K562 (cell line): ENCODE measurements around the gene TSPAN14. TPM values are rescaled to one million over a fixed set of nuclear protein-coding genes. Genes with fewer than 3 reads are reported as not detected.

ENCODE experiments used
- ATAC-seq: fragments of 200-7000 bp; cut with Tn5 transposase; 3 replicates; pipeline ENCODE4 v1.9.1; 2020; ENCODE audit warnings: moderate library complexity
- BruUV-seq: library from RNA; stranded (reverse); fragments of 400-500 nt; replicated peaks from 2 replicates; lab custom pipeline; 2021; lab: Mats Ljungman, UMichigan
- CTCF ChIA-PET: fragments of 300-600 bp; formaldehyde crosslinking; extraction: SDS; loops from one replicate; lab custom pipeline; 2021; ENCODE audit warnings: low intra/inter-chr PET ratio; lab: Yijun Ruan, JAX
- POLR2A ChIA-PET: fragments of 300-600, 350-650 bp; sonication (Branson Sonifier 250); formaldehyde crosslinking; extraction: SDS; loops from one replicate; lab custom pipeline; 2021; ENCODE audit warnings: antibody characterized with exemption, inconsistent platforms; lab: Yijun Ruan, JAX
- DNase-seq, 4 experiments: peaks; one replicate each; pipeline versions ENCODE4 v3.0.0 to v3.0.0-alpha.2; 2011 to 2018; ENCODE audit warnings: low spot score in 3 of 4, mixed read lengths in 3 of 4; ENCODE audit errors: extremely low read depth in 1 of 4
- FAIRE-seq: peaks from 2 replicates; lab custom pipeline; 2011; peaks lifted over from hg19 to GRCh38; lab: Jason Lieb, UNC
- H2AFZ ChIP-seq: 2 replicates; pipeline ENCODE4 v1.6.0; 2011; ENCODE audit warnings: low read depth, low read length, control low read depth, inconsistent platforms
- H3K27ac ChIP-seq: fragments of 200-600 bp; 3 replicates; pipeline ENCODE4 v1.8.0; 2011; ENCODE audit warnings: low read depth, mild to moderate bottlenecking, control low read depth, inconsistent platforms, low read length, moderate library complexity, mixed read lengths; ENCODE audit errors: extremely low read depth
- H3K27me3 ChIP-seq, 2 experiments: fragments of 300-600 bp in 1 of 2; 2 replicates in 1 of 2; 3 replicates in 1 of 2; pipeline versions ENCODE4 v1.6.0 to v1.8.0; 2011; ENCODE audit warnings: inconsistent platforms in 2 of 2, low read length in 2 of 2, mild to moderate bottlenecking in 1 of 2, mixed read lengths in 1 of 2, moderate library complexity in 1 of 2; ENCODE audit not compliant: control insufficient read depth in 2 of 2, insufficient read depth in 2 of 2
- H3K36me3 ChIP-seq: fragments of 300-600 bp; 3 replicates; pipeline ENCODE4 v1.8.0; 2011; ENCODE audit warnings: mild to moderate bottlenecking, low read length, inconsistent platforms; ENCODE audit not compliant: control insufficient read depth, insufficient read depth
- H3K4me1 ChIP-seq, 2 experiments: fragments of 200-600 bp in 1 of 2; replicated peaks in 1 of 2; 2 replicates in 1 of 2; 3 replicates in 1 of 2; pipeline versions ENCODE4 v1.5.1 to v1.8.0; 2011; ENCODE audit warnings: inconsistent platforms in 2 of 2, low read length in 2 of 2, mild to moderate bottlenecking in 1 of 2, mixed read lengths in 1 of 2, moderate library complexity in 1 of 2; ENCODE audit not compliant: control insufficient read depth in 2 of 2, insufficient read depth in 2 of 2
- H3K4me2 ChIP-seq: 2 replicates; pipeline ENCODE4 v1.6.1; 2011; ENCODE audit warnings: low read length, control low read depth, inconsistent platforms, mixed read lengths; ENCODE audit not compliant: insufficient read depth
- H3K4me3 ChIP-seq: fragments of 200-600 bp; sonication (generic), shearing (Covaris generic); 2 replicates; pipeline ENCODE4 v1.5.1; 2016; ENCODE audit warnings: control low read depth, inconsistent platforms
- H3K79me2 ChIP-seq: fragments of 200-600 bp; 3 replicates; pipeline ENCODE4 v1.8.0; 2011; ENCODE audit warnings: low read length, inconsistent platforms; ENCODE audit not compliant: control insufficient read depth, insufficient read depth
- H3K9ac ChIP-seq, 2 experiments: 2 replicates each; pipeline versions ENCODE4 v1.6.0 to v1.6.1; 2011; ENCODE audit warnings: low read depth in 2 of 2, low read length in 2 of 2, control low read depth in 1 of 2, inconsistent platforms in 1 of 2, mild to moderate bottlenecking in 1 of 2, mixed read lengths in 1 of 2; ENCODE audit not compliant: insufficient read depth in 1 of 2
- H3K9me1 ChIP-seq: one replicate; pipeline ENCODE4 v1.6.0; 2011; ENCODE audit warnings: inconsistent platforms, mild to moderate bottlenecking, low read length, moderate library complexity; ENCODE audit not compliant: control insufficient read depth, insufficient read depth
- H3K9me3 ChIP-seq: replicated peaks from 2 replicates; pipeline ENCODE4 v1.5.1; 2011; ENCODE audit warnings: low read depth, low read length, inconsistent platforms; ENCODE audit not compliant: control insufficient read depth, insufficient read depth
- H4K20me1 ChIP-seq: replicated peaks from 2 replicates; pipeline ENCODE4 v1.6.1; 2011; ENCODE audit warnings: low read length, inconsistent platforms, mixed read lengths; ENCODE audit not compliant: control insufficient read depth, insufficient read depth
- BDP1 ChIP-seq: IDR thresholded peaks from 3 replicates; pipeline ENCODE4 v1.6.1; 2011; ENCODE audit not compliant: insufficient read length, insufficient read depth
- HNRNPH1 ChIP-seq: fragments of 200-400 bp; formaldehyde crosslinking; optimal IDR thresholded peaks from 2 replicates; pipeline ENCODE3; 2017; ENCODE audit warnings: low read depth, mild to moderate bottlenecking, low read length, moderate library complexity
- NFIC ChIP-seq: fragments of 450-650 bp; IDR thresholded peaks from 2 replicates; pipeline ENCODE4 v1.6.1; 2017; ENCODE audit warnings: mild to moderate bottlenecking, inconsistent platforms
- RBM25 ChIP-seq: fragments of 200-400 bp; formaldehyde crosslinking; IDR thresholded peaks from 2 replicates; pipeline ENCODE4 v1.6.1; 2018; ENCODE audit warnings: low read length, low read depth, moderate library complexity; ENCODE audit not compliant: severe bottlenecking
- RNF2 ChIP-seq: sonication (generic); IDR thresholded peaks from 2 replicates; pipeline ENCODE4 v1.6.1; 2016
- ZNF12 ChIP-seq: sonication (generic); formaldehyde crosslinking; IDR thresholded peaks from 2 replicates; pipeline ENCODE4 v1.4.0; 2020; ENCODE audit warnings: mild to moderate bottlenecking, missing genetic modification reagents
- ZNF174 ChIP-seq: fragments of 250-450 bp; sonication (Bioruptor Pico); IDR thresholded peaks from 2 replicates; pipeline ENCODE4 v1.4.0; 2020; ENCODE audit warnings: mild to moderate bottlenecking
- ZNF316 ChIP-seq: fragments of 450-650 bp; IDR thresholded peaks from 2 replicates; pipeline ENCODE4 v1.6.1; 2016
- ZNF354B ChIP-seq: fragments of 250-450 bp; sonication (Bioruptor Pico); IDR thresholded peaks from 2 replicates; pipeline ENCODE4 v1.4.0; 2020
- ZNF444 ChIP-seq: fragments of 250-450 bp; sonication (Bioruptor Pico); IDR thresholded peaks from 2 replicates; pipeline ENCODE4 v1.4.0; 2020; ENCODE audit warnings: mild to moderate bottlenecking, moderate library complexity
- ZNF551 ChIP-seq: fragments of 250-450 bp; sonication (Bioruptor Pico); IDR thresholded peaks from 2 replicates; pipeline ENCODE4 v1.5.0; 2021; ENCODE audit warnings: mild to moderate bottlenecking, moderate library complexity
- ZNF668 ChIP-seq: fragments of 250-450 bp; sonication (Bioruptor Pico); IDR thresholded peaks from 2 replicates; pipeline ENCODE4 v1.8.0; 2022; ENCODE audit warnings: mild to moderate bottlenecking, inconsistent platforms
- ZNF76 ChIP-seq: fragments of 250-450 bp; sonication (Bioruptor Pico); IDR thresholded peaks from 2 replicates; pipeline ENCODE4 v1.4.0; 2020; ENCODE audit warnings: mild to moderate bottlenecking, moderate library complexity, borderline replicate concordance
- WGBS: fragments of 100-300 bp; shearing (Covaris generic); methylation state at CpG from one replicate; pipeline ENCODE4 v1.1.6; 2016; ENCODE audit warnings: low coverage, mixed read lengths; ENCODE audit not compliant: insufficient coverage; ENCODE audit errors: missing lambda C conversion rate; 5-methylcytosine and 5-hydroxymethylcytosine counted together
- in situ Hi-C: fragments of 300-500 bp; cut with MboI; formaldehyde crosslinking; loops from 4 replicates; pipeline ENCODE4 v1.15.0; 2018; ENCODE audit warnings: inconsistent platforms, mixed read lengths
- intact Hi-C: fragments of 100-400 bp; cut with micrococcal nuclease; formaldehyde crosslinking; loops from 2 replicates; pipeline ENCODE4 v1.14.2; 2022
- polyA plus RNA-seq, 8 experiments: library from polyadenylated mRNA; depleted of rRNA in 4 of 8; stranded (reverse) in 5 of 8; unstranded in 3 of 8; fragments of >200 nt; fragmentation: Nextera tagmentation in 2 of 8; fragmentation: Illumina TruSeq in 1 of 8; extraction: Ambion mirVana in 2 of 8; extraction: Trizol in 1 of 8; gene quantifications; 2 replicates each; pipeline versions ENCODE4 v1.2.1 to v1.2.3, GENCODE V29; 2011 to 2014; ENCODE audit warnings: inconsistent platforms in 1 of 8, missing spikeins in 1 of 8
- total RNA-seq, 7 experiments: library from RNA; depleted of rRNA in 6 of 7; stranded (reverse); fragments of >200 nt in 6 of 7; fragmentation: Illumina TruSeq in 2 of 7; extraction: Trizol in 2 of 7; gene quantifications; 2 replicates each; pipeline versions ENCODE4 v1.2.1 to v1.2.3, GENCODE V29; 2011 to 2021; ENCODE audit warnings: low replicate concordance in 1 of 7
- TF ChIP-seq, protein P1 (sequence below): fragments of 250-450 bp; sonication (Bioruptor Pico); IDR thresholded peaks from 2 replicates; pipeline ENCODE4 v1.8.0; 2021; ENCODE audit warnings: borderline replicate concordance, mild to moderate bottlenecking, moderate library complexity; ENCODE audit not compliant: poor library complexity, severe bottlenecking
- TF ChIP-seq, protein P2 (sequence below): fragments of 250-450 bp; sonication (Bioruptor Pico); IDR thresholded peaks from 2 replicates; pipeline ENCODE4 v1.8.0; 2022; ENCODE audit warnings: inconsistent platforms, mild to moderate bottlenecking, moderate library complexity, borderline replicate concordance
- TF ChIP-seq, protein P3 (sequence below), 2 experiments: fragments of 450-650 bp in 1 of 2; sonication (generic) in 1 of 2; formaldehyde crosslinking in 1 of 2; IDR thresholded peaks in 1 of 2; conservative IDR thresholded peaks in 1 of 2; 2 replicates each; pipeline versions ENCODE4 v1.6.1 to v1.8.1; 2016 to 2023; ENCODE audit warnings: mild to moderate bottlenecking in 2 of 2, moderate library complexity in 2 of 2, inconsistent platforms in 1 of 2, missing genetic modification reagents in 1 of 2
- TF ChIP-seq, protein P4 (sequence below): fragments of 250-450 bp; sonication (Bioruptor Pico); IDR thresholded peaks from 2 replicates; pipeline ENCODE4 v1.4.0; 2020; ENCODE audit warnings: mild to moderate bottlenecking, moderate library complexity

The TSPAN14 gene
- total and polyA plus RNA-seq, 9 of the 15 experiments (the other 6 are each of a cell fraction or from before 2014, with no cell fraction given), result 5.8 to 92.9 (median 23.3) TPM

DNA sequence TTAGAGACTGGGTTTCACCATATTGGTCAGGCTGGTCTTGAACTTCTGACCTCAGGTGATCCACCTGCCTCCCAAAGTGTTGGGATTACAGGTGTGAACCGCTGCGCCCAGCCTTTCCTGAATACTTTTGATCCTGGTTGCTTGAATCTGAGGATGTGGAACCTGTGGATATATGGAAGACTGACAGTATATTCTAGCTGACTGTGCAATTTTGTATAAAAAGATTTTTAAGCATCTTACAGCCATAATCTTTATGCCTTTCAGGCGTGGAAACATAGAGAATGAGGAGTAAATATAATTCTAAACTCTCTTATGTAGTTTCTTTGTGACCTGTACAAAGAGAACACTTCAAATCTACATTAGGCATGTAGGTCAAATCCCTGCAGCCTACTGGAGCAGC is 16.2 kb downstream of the TSPAN14 start (continued):
- TF ChIP-seq ZNF316 (peak; percentile 94), RBM25 (no peak)

DNA sequence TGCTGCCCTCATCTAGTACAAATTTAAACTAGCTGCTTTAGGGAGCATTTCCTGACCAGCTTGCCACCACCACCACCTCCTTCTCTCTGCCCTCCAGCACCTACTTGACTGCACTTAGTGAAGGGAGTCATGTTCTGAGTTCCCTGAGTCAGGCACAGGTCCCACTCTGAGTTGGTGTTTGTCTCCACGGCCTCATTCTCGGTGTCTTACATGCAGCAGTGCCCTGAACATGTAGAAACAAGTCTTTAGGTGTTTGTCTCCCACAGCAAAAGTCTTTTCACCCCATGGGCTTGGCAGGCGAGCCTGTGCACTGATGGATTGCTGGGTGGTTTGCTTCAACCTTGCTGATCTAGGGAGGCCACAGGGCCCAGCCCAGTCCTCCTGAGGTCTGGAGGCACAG is 16.9 kb downstream of the TSPAN14 start:
- Histone ChIP-seq H4K20me1 (0 out of 2 replicates have a peak, but pooled peaks cover 7% of the 10 kb centered on the region), H3K4me3 (no peak overlapping the region), H3K9me3 (no peaks in the 10 kb centered on the region), H3K27me3 (no peaks in the 10 kb centered on the region), H3K36me3 (peaks cover 62% of the 10 kb centered on the region), H3K9me1 (no peaks in the 10 kb centered on the region), H2AFZ (no peak overlapping the region), H3K79me2 (peaks cover 98% of the 10 kb centered on the region), H3K4me2 (no peak overlapping the region), H3K9ac (peak overlapping the region in 1 of 2 experiments; percentile 61; a peak in 1 of 4 replicates), H3K27ac (no peak overlapping the region), H3K4me1 (peaks cover 22 to 33% of the 10 kb centered on the region in 2 experiments)
- FAIRE-seq (no peak), DNase-seq (no peak), ATAC-seq (no peak)
- ChIA-PET CTCF (no interaction called here), POLR2A (interaction anchor here (1.2 to 1.6 kb wide), 2 partner anchors 10 to 11 kb away, joined by 3 to 5 read pairs; no protein-coding TSS in a partner anchor)
- 90% methylated on average over 3 of the region's 3 CpGs for WGBS
- in situ Hi-C loops, result no loop called here
- intact Hi-C loops, result no loop called here
- TF ChIP-seq, protein P1, sequence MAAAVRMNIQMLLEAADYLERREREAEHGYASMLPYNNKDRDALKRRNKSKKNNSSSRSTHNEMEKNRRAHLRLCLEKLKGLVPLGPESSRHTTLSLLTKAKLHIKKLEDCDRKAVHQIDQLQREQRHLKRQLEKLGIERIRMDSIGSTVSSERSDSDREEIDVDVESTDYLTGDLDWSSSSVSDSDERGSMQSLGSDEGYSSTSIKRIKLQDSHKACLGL (CRISPR knock-in tag), result no peak
- TF ChIP-seq ZNF551 (CRISPR knock-in tag) (no peak), ZNF76 (CRISPR knock-in tag) (no peak), HNRNPH1 (no peak), ZNF12 (CRISPR knock-in tag) (no peak), NFIC (no peak), ZNF354B (CRISPR knock-in tag) (no peak), ZNF444 (no peak), RNF2 (no peak), BDP1 (no peak), ZNF668 (CRISPR knock-in tag) (no peak), ZNF174 (CRISPR knock-in tag) (no peak)
- TF ChIP-seq, protein P2, sequence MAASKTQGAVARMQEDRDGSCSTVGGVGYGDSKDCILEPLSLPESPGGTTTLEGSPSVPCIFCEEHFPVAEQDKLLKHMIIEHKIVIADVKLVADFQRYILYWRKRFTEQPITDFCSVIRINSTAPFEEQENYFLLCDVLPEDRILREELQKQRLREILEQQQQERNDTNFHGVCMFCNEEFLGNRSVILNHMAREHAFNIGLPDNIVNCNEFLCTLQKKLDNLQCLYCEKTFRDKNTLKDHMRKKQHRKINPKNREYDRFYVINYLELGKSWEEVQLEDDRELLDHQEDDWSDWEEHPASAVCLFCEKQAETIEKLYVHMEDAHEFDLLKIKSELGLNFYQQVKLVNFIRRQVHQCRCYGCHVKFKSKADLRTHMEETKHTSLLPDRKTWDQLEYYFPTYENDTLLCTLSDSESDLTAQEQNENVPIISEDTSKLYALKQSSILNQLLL (CRISPR knock-in tag), result no peak
- TF ChIP-seq, protein P3, sequence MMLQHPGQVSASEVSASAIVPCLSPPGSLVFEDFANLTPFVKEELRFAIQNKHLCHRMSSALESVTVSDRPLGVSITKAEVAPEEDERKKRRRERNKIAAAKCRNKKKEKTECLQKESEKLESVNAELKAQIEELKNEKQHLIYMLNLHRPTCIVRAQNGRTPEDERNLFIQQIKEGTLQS (IDR thresholded peaks at IDR 0.05), result no peak
- TF ChIP-seq, protein P3 (CRISPR knock-in tag; conservative IDR thresholded peaks at IDR 0.05), result no peak
- TF ChIP-seq, protein P4, sequence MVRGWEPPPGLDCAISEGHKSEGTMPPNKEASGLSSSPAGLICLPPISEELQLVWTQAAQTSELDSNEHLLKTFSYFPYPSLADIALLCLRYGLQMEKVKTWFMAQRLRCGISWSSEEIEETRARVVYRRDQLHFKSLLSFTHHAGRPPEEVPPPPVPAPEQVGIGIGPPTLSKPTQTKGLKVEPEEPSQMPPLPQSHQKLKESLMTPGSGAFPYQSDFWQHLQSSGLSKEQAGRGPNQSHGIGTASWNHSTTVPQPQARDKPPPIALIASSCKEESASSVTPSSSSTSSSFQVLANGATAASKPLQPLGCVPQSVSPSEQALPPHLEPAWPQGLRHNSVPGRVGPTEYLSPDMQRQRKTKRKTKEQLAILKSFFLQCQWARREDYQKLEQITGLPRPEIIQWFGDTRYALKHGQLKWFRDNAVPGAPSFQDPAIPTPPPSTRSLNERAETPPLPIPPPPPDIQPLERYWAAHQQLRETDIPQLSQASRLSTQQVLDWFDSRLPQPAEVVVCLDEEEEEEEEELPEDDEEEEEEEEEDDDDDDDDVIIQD (CRISPR knock-in tag), result no peak
- BruUV-seq, result no TSS peak
